GM19239 (cell line): ENCODE measurements around the gene VAT1L.

Experiments
- DNase-seq: peaks from one replicate; pipeline ENCODE4 v3.0.0; 2011; ENCODE audit warnings: low spot score; ENCODE audit not compliant: insufficient read length
- FAIRE-seq: peaks from 2 replicates; lab custom pipeline; 2011; peaks lifted over from hg19 to GRCh38; lab: Jason Lieb, UNC

The VAT1L gene

DNA sequence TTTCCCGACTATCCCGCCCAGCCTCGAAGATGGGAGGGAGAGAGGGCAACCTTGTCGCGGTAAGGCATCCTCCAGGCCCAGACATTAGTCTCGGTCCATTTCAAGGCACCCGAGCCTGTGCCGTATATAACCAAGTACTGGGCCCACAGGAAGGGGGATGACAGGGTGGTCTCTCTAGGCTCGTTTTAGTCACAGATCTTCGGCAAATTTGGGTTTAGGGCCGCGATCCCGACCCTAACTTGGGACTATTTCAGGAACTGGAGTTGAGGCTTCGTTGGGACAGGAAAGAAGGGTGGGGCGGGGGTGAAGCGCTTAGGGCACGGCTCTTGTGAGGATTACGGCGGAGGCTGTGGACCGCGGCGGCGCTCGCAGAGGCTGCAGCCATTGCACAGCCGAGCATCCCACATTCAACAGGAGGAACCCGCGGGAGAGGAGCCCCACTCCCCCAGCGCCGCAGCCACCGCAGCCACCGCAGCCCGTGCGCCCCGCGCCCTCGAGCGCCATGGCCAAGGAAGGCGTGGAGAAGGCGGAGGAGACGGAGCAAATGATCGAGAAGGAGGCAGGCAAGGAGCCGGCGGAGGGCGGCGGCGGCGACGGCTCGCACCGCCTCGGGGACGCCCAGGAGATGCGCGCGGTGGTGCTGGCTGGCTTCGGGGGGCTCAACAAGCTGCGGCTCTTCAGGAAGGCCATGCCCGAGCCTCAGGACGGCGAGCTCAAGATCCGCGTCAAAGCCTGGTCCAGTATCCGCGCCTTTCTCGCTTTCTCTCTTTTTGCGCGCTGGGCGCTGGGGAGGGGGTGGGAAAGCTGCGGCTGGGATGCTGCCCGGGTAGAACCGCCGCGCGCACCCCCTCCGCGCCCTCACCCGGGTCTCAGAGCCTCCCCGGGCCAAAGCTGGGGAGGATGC, at the start of gene VAT1L:
TSS of gene VAT1L (plus strand) at position 384 of the 904 bp plus-strand sequence. CDS start at position 503, 119 bp downstream.
- DNase-seq (no peak), FAIRE-seq (no peak)

GRCh38 chr16:77738706-77739558, 49.4 kb upstream of the VAT1L start:
- no peak for FAIRE-seq
- no peak for DNase-seq

GRCh38 chr16:77739559-77739892, 48.8 kb upstream of the VAT1L start:
- FAIRE-seq (no peak), DNase-seq (no peak)

DNA sequence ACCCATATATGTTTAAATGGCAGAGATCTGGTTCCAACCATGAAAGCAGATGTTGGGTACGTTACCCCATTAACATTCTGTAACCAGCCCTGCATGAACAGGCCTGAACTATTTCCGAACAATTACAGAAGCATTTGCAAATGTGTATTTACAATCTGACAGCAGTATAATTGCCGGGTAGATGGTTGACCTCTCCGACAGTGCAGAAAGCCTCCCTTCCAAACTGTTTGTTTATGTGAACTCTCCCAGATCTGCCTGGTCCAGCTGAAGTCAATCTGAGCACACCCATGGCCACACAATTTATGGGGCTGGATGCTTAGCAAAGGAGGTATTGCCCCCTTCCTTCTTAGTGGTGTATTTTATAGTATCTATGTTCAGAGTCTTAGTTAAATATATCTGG, 44.2 kb upstream of the VAT1L start:
- FAIRE-seq: no peak

DNA sequence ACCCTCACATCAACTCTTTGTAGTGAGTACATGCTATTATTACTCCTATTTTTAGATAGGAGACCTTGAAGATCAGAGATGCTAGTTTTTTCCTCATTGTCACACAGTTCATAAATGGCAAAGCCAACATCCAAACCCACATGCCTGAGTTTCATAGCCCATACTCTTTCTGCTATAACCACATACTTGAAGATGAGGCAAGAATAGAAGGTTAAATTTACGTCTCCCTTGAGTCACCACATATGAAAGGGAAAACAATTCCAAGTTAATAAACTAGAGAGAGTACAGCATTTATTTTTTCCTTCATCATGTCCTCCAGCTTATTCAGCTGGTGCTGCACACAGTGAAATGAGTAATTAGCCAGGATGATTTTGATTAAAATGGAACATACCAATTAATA, 42.4 kb upstream of the VAT1L start:
- no peak for DNase-seq

More for the DNA sequence above, 44.2 kb upstream of the VAT1L start:
- DNase-seq: no peak

DNA sequence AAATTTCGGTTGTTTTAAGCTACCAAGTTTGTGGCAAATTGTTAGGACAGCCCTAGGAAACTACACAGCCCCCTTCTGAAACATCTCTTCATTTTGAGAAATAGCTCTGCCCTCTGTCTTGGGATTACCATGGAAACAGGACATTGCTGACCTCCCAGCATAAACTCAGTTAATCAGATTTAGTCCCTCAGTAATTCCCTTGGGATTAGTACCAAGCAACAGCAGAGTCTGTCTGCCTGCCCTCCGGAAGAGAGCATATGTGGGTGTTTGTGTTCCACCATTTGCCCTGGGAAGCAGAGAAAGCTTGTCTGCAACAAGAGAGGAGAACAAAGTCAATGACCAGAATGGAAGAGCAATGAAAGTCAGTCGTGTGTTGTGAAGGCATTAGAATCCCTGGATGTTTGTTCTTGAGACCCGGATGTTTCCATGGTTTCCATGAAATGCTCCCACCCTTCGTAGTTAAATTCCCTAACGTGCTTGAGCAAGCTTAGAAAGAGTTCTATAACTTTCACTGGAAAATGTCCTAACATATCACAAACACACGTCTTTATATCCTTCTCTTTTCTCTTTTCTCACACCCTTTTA, 39.9 kb upstream of the VAT1L start:
- FAIRE-seq: no peak

More for the DNA sequence above, 42.4 kb upstream of the VAT1L start:
- no peak for FAIRE-seq

GRCh38 chr16:77749415-77749814, 38.9 kb upstream of the VAT1L start:
- FAIRE-seq (no peak), DNase-seq (no peak)

More for the DNA sequence above, 39.9 kb upstream of the VAT1L start:
- DNase-seq: no peak

DNA sequence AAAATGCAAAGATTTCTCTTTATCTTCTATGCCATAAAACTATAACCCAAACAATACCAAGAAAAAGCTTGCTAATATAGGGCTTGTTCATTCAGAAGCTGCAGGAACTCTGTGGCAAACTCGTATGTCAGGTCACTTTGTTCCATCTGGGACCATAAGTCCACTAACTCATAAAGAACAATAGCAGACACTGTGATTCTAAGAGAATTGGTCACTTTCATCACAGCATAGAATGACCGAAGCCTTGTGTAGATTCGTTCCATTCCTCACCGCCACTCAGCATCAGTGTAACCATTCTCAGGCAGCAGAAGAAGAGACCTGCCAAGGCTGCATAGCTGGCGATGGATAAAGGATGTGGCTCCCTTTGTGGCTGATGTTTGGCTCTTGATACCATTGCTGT, 30.3 kb upstream of the VAT1L start:
- no peak for DNase-seq
- FAIRE-seq: no peak

GRCh38 chr16:77758508-77758907, 29.9 kb upstream of the VAT1L start:
- DNase-seq (no peak), FAIRE-seq (no peak)

DNA sequence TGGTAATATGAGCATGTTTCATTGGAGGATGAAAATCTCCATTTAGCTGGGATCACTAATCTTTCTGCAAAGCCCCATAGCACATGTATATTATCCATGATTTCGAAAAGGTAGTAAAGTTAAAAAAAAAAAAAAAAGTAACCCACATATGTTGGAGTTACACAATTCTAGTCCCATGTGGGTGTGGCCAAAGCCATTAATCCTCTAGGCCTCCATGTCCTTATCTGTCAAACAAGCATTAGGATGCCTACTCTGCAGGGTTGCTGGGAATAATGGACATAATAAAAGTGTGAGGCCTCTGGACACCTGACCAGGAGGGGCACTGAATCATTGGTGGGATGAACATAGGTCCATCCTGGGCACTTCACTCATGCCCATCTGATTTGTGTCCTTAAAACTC, 29.2 kb upstream of the VAT1L start:
- no peak for DNase-seq
- no peak for FAIRE-seq

DNA sequence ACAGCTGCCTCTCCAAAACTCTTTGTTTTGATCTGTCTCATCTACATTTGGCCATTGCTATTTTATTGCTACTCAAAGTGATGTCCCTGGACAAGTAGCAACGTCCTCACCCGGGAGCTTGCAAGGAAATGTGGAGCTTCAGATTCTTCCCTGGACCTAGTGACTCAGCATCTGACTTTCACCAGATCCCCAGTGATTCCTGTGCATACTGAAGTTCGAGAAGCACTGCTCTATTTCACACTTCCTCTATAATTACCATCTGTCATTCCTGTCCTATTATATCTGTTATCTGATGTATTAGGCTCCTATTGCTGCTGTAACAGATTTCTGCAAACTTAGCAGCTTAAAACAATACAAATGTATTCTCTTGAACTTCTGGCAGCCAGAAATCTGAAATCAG, 28.5 kb upstream of the VAT1L start:
- FAIRE-seq: no peak
- no peak for DNase-seq

GRCh38 chr16:77760800-77761199, 27.6 kb upstream of the VAT1L start:
- DNase-seq (no peak), FAIRE-seq (no peak)

DNA sequence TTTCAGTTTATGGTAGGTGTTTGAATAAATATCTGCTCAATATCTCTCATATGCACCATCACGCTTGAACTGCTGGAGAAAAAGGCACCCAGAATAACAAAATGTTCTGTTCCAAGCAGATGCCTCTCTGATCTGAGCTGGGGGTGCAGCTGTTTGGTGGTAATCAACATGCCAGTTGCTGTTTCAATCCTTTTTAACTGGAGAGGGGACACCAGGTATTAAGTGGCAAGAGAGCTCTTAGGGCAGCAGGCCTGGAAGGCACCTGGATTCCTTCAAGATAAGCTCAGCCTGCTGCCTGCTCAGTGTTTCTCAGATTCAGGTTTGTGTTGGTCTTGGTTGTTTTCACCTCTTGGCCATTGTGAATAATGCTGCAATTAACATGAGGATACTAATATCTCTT, 27.2 kb upstream of the VAT1L start:
- FAIRE-seq (no peak), DNase-seq (no peak)

DNA sequence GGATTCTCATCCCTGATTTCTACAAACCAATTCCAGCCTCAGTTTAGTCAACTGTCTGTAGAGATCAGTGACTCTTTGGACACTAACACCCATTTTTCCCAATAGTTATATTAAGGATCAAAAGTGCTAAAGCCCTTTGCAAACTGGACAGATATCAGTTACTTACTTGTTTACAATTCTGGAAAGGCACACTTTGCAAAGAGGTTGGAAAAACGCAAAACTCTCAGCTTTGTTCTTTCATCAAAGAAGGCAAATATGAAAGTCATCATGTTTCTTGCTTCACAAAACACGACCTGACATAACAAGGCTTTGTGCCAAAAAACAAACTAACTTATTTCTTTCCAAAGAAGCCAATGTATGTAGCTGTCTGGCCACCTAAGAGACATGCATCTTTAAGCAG, 26.1 kb upstream of the VAT1L start:
- FAIRE-seq (no peak), DNase-seq (no peak)

DNA sequence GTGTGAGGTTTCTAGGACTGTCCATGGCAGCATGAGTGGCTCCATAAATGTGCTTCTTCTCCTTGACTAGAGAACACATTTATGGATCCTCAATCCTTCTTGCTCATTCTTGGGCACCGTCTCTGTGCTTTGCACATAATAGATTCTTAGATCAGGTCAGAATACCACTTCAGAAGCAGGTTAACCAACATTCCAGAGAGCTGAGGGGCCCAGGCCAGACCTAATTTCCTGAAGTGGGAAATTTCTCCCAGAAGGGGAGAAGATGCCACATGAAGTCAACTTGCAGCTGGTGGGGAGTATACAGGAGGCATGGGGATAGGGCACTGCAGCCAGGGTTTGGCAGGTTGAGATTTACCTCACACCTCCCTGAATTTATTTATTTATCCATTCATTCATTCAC, 24.4 kb upstream of the VAT1L start:
- DNase-seq (no peak), FAIRE-seq (no peak)

DNA sequence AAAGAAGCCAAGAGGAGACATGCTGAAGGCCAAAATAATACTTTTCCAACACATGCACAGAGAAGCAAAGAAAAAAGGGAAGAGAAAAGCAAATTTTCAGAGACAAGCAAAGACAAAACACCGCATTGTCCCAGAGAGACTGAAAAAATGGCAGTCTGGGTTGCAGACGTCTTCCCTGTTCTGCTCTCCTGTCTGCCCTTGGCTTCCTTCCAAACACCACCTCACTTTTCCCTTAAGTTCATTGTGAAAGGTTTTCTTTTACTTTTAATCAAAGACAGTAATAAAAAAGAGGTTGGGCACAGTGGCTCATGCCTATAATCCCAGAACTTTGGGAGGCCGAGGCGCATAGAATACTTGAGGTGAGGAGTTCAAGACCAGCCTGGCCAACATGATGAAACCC, 21.2 kb upstream of the VAT1L start:
- FAIRE-seq (no peak), DNase-seq (no peak)

GRCh38 chr16:77767826-77768225, 20.5 kb upstream of the VAT1L start:
- FAIRE-seq (no peak), DNase-seq (no peak)

GRCh38 chr16:77775911-77776909, 12.2 kb upstream of the VAT1L start:
- no peak for FAIRE-seq
- no peak for DNase-seq

- FAIRE-seq (no peak), DNase-seq (no peak)
These were observed 10.6 kb upstream of the VAT1L start for GRCh38 chr16:77777745-77778144.

DNA sequence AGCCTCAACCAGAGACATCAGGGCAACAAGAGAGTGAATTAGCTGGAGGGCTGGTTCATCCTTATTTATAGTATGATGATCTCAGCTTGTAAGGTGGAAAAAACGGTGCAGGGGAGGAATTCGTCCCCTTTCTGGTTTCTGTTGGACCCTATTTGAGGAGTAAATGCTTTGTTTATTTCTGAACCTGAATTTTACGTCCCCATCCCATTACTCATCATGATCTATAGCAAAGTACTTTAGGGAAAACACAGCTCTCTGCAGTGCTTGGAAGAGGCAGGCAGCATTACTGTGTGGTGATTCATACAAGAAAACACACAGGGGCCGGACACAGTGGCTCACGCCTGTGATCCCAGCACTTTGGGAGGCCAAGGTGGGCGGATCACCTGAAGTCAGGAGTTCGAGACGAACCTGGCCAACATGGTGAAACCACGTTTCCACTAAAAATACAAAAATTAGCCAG, 8.0 kb upstream of the VAT1L start:
- DNase-seq (no peak), FAIRE-seq (no peak)
